K562 treated with DMSO at 1 percent for 12 hours (cell line): Measurements from ENCODE around the gene ZDBF2. TPM values are rescaled to one million over a fixed set of nuclear protein-coding genes. Genes with fewer than 3 reads are reported as not detected.

Experiments
- total RNA-seq: library from RNA; unstranded; fragments of 300-600 nt; gene quantifications from 2 replicates; pipeline ENCODE4 v1.2.3, GENCODE V29; 2022; ENCODE audit not compliant: insufficient read depth

The ZDBF2 gene
- 0.09 TPM in 1 of 2 replicates, not detected in the other for total RNA-seq

GRCh38 chr2:206274434-206275311, at the start of gene ZDBF2:
TSS of gene ZDBF2 (plus strand) at chr2:206274663. CDS start at chr2:206281850, 7,187 bp downstream.

Other genes starting within 250 kb of the ZDBF2 start
- gene INO80D, start 188.5 kb upstream of the ZDBF2 start, total RNA-seq, result 0.28 and 1.7 TPM in 2 replicates
- 27.9 and 40.5 TPM in 2 replicates for gene NDUFS1, start 115.2 kb upstream of the ZDBF2 start, total RNA-seq
- gene EEF1B2, start 114.8 kb upstream of the ZDBF2 start, total RNA-seq, result 712 and 882 TPM in 2 replicates
- not detected in 2 replicates for gene ADAM23, start 168.9 kb downstream of the ZDBF2 start, total RNA-seq